ENCODE results near the gene GALNTL6. TPM values are rescaled to one million over a fixed set of nuclear protein-coding genes. Genes with fewer than 3 reads are reported as not detected.
A peak's percentile ranks its signal among the peaks of the same experiment; 100 is the strongest.

GALNTL6 gene
- total RNA-seq, 1 donor, result not detected

- TF ChIP-seq CTCF (IDR thresholded peaks at IDR 0.05; ENCODE audit: insufficient read depth, low read length), result no peak
- no peak overlapping the region for H3K4me3 ChIP-seq (ENCODE audit: low read depth, low read length)
- DNase-seq (ENCODE audit: low read depth), result no peak
Measured at GRCh38 chr4:172521248-172521647, 708.0 kb downstream of the GALNTL6 start.

GRCh38 chr4:172521680-172522079, 708.5 kb downstream of the GALNTL6 start:
- H3K4me3 ChIP-seq (ENCODE audit: low read depth, low read length), result no peak overlapping the region
- TF ChIP-seq CTCF (IDR thresholded peaks at IDR 0.05; ENCODE audit: insufficient read depth, low read length), result no peak

DNA sequence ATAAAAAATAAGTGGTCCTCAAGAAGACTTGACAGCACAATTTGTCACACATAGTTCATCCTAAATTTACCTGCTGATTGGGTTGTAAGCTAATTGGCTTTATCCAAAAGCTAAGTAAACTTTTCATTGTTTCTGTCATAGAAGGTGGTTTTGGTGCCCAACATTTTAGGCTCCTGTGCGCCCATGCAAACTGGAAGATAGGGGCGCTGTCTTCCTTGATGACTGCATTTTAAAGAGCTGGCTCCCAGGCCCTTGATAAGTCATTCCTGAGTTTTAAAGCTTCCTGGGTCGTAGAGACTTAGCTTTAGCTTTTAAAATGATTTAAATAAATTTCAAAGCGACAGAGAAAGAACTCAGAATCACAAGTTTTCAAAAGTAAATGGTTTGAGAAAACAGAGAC, 730.0 kb downstream of the GALNTL6 start:
- no peak for DNase-seq (ENCODE audit: low read depth)
- no peak overlapping the region for H3K4me3 ChIP-seq (ENCODE audit: low read depth, low read length)
- no peak for TF ChIP-seq CTCF (IDR thresholded peaks at IDR 0.05; ENCODE audit: insufficient read depth, low read length)

More at GRCh38 chr4:172521680-172522079, 708.5 kb downstream of the GALNTL6 start:
- DNase-seq (ENCODE audit: low read depth), result no peak

- DNase-seq (ENCODE audit: low read depth), result no peak
- TF ChIP-seq CTCF (IDR thresholded peaks at IDR 0.05; ENCODE audit: insufficient read depth, low read length), result no peak
Measured at GRCh38 chr4:172546782-172547181, 733.6 kb downstream of the GALNTL6 start.

DNA sequence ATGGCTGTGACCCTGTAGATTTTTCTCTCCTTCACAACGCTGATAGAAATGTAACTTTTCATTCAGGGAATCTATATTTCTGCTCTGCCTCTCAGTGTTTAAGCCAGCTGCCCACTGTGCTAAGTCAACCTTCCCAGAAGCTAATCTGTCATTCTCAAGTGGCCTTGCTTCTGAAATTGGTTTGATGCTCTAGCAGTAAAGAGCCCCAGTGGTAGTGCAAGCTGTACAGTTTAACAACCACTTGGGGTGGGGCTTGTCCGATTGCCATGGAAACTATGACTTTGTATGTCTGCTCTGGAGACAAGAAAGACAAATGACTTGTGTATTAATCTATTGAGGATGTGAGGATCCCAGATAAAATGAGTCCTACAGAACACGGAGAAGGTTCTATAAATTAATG, 734.5 kb downstream of the GALNTL6 start:
- TF ChIP-seq CTCF (IDR thresholded peaks at IDR 0.05; ENCODE audit: insufficient read depth, low read length), result no peak
- no peak for DNase-seq (ENCODE audit: low read depth)
- H3K4me3 ChIP-seq (ENCODE audit: low read depth, low read length), result no peak overlapping the region

More at GRCh38 chr4:172546782-172547181, 733.6 kb downstream of the GALNTL6 start:
- H3K4me3 ChIP-seq (ENCODE audit: low read depth, low read length), result no peak overlapping the region

- no peak for TF ChIP-seq CTCF (IDR thresholded peaks at IDR 0.05; ENCODE audit: insufficient read depth, low read length)
- no peak overlapping the region for H3K4me3 ChIP-seq (ENCODE audit: low read depth, low read length)
- peak; percentile 8 for DNase-seq (ENCODE audit: low read depth)
Measured at GRCh38 chr4:172553216-172553615, 740.0 kb downstream of the GALNTL6 start.

- no peak for TF ChIP-seq CTCF (IDR thresholded peaks at IDR 0.05; ENCODE audit: insufficient read depth, low read length)
- no peak for DNase-seq (ENCODE audit: low read depth)
Measured at GRCh38 chr4:172554588-172554987, 741.4 kb downstream of the GALNTL6 start.

More at GRCh38 chr4:172554588-172554987, 741.4 kb downstream of the GALNTL6 start:
- no peak overlapping the region for H3K4me3 ChIP-seq (ENCODE audit: low read depth, low read length)
